TTC549 (cell line): ENCODE measurements around the gene LIX1L.

Source experiments
- FAIRE-seq: peaks from 2 replicates; lab custom pipeline; 2012; peaks lifted over from hg19 to GRCh38; lab: Jason Lieb, UNC

The LIX1L gene

GRCh38 chr1:145892486-145893087, 65.2 kb downstream of the LIX1L start:
- no peak for FAIRE-seq

- peak; percentile 94 for FAIRE-seq
Observed at GRCh38 chr1:145891587-145892485, 66.0 kb downstream of the LIX1L start.

- no peak for FAIRE-seq
Observed at GRCh38 chr1:145891143-145891542, 66.7 kb downstream of the LIX1L start.

- FAIRE-seq: no peak
Observed at GRCh38 chr1:145889722-145890121, 68.1 kb downstream of the LIX1L start.

GRCh38 chr1:145887631-145888030, 70.2 kb downstream of the LIX1L start:
- no peak for FAIRE-seq

- FAIRE-seq: no peak
Observed at GRCh38 chr1:145886816-145887215, 71.0 kb downstream of the LIX1L start.

GRCh38 chr1:145886390-145886789, 71.4 kb downstream of the LIX1L start:
- FAIRE-seq: no peak

- FAIRE-seq: no peak
Observed at GRCh38 chr1:145885738-145886287, 72.0 kb downstream of the LIX1L start, which contains the start of gene ANKRD35. ANKRD35 (minus strand) TSS chr1:145885866; CDS start chr1:145885758, 108 bp downstream.

GRCh38 chr1:145884675-145885074, 73.1 kb downstream of the LIX1L start:
- no peak for FAIRE-seq
